HEK293 (cell line): Measurements from ENCODE around the gene DNAJC11.

ENCODE experiments used
- CTCF ChIA-PET: fragments of 350-600 bp; formaldehyde crosslinking; extraction: SDS; loops from one replicate; lab custom pipeline; 2021; ENCODE audit warnings: antibody characterized with exemption; lab: Yijun Ruan, JAX
- POLR2A ChIA-PET: fragments of 300-600 bp; formaldehyde crosslinking; extraction: SDS; loops from one replicate; lab custom pipeline; 2020; ENCODE audit warnings: antibody characterized with exemption, inconsistent platforms; lab: Yijun Ruan, JAX
- H3K27ac ChIP-seq: fragments of 200-500 bp; sonication (Bioruptor generic); 2 replicates; pipeline ENCODE4 v1.5.1; 2014; ENCODE audit warnings: low read depth, low read length, control low read depth, inconsistent platforms; ENCODE audit errors: extremely low read depth
- H3K36me3 ChIP-seq, 2 experiments: fragments of 200-500 bp in 1 of 2; sonication (Bioruptor generic) in 1 of 2; 1 replicate in 1 of 2; 2 replicates in 1 of 2; pipeline ENCODE4 v1.5.1; 2014 to 2017; ENCODE audit warnings: inconsistent platforms in 2 of 2, low read length in 2 of 2; ENCODE audit not compliant: control insufficient read depth in 2 of 2, insufficient read depth in 1 of 2
- H3K4me1 ChIP-seq: fragments of 200-500 bp; sonication (Bioruptor generic); 2 replicates; pipeline ENCODE4 v1.5.1; 2014; ENCODE audit warnings: mild to moderate bottlenecking, low read length, inconsistent platforms; ENCODE audit not compliant: control insufficient read depth, insufficient read depth
- H3K4me3 ChIP-seq: 2 replicates; pipeline ENCODE4 v1.5.1; 2011; ENCODE audit warnings: low read depth, mild to moderate bottlenecking, control low read depth, low read length, moderate library complexity
- H3K9me3 ChIP-seq: fragments of 200-500 bp; sonication (Bioruptor generic); 2 replicates; pipeline ENCODE4 v1.5.1; 2014; ENCODE audit warnings: low read depth, low read length, inconsistent platforms; ENCODE audit not compliant: control insufficient read depth, insufficient read depth
- BCL6B ChIP-seq: fragments of 450-650 bp; formaldehyde crosslinking; IDR thresholded peaks from 2 replicates; pipeline ENCODE4 v1.5.1; 2017; ENCODE audit warnings: missing biosample characterization, missing genetic modification characterization
- ELK4 ChIP-seq: IDR thresholded peaks from 2 replicates; pipeline ENCODE4 v1.6.1; 2011; ENCODE audit warnings: mild to moderate bottlenecking, low read depth, low read length, borderline replicate concordance
- FEZF1 ChIP-seq: fragments of 450-650 bp; formaldehyde crosslinking; IDR thresholded peaks from 2 replicates; pipeline ENCODE4 v1.5.1; 2016; ENCODE audit warnings: missing biosample characterization, missing genetic modification characterization
- HOXD13 ChIP-seq: sonication (generic); formaldehyde crosslinking; IDR thresholded peaks from 2 replicates; pipeline ENCODE4 v1.8.0; 2022; ENCODE audit warnings: missing genetic modification reagents, borderline replicate concordance
- INSM2 ChIP-seq: fragments of 450-650 bp; formaldehyde crosslinking; IDR thresholded peaks from 2 replicates; pipeline ENCODE4 v1.5.1; 2016; ENCODE audit warnings: missing biosample characterization, missing genetic modification characterization
- KLF17 ChIP-seq: fragments of 450-650 bp; formaldehyde crosslinking; IDR thresholded peaks from 2 replicates; pipeline ENCODE4 v1.5.1; 2016; ENCODE audit warnings: missing biosample characterization, missing genetic modification characterization
- OSR2 ChIP-seq: fragments of 450-650 bp; formaldehyde crosslinking; IDR thresholded peaks from 2 replicates; pipeline ENCODE4 v1.5.1; 2016; ENCODE audit warnings: missing biosample characterization, missing genetic modification characterization
- RBAK ChIP-seq: fragments of 450-650 bp; formaldehyde crosslinking; IDR thresholded peaks from 2 replicates; pipeline ENCODE4 v1.5.1; 2016; ENCODE audit warnings: missing biosample characterization, missing genetic modification characterization
- TSHZ1 ChIP-seq: fragments of 450-650 bp; formaldehyde crosslinking; IDR thresholded peaks from 2 replicates; pipeline ENCODE4 v1.5.1; 2016; ENCODE audit warnings: missing biosample characterization, missing genetic modification characterization, borderline replicate concordance
- ZNF114 ChIP-seq: fragments of 450-650 bp; formaldehyde crosslinking; IDR thresholded peaks from 2 replicates; pipeline ENCODE4 v1.5.0; 2017; ENCODE audit warnings: missing biosample characterization, missing genetic modification characterization
- ZNF133 ChIP-seq: fragments of 450-650 bp; formaldehyde crosslinking; IDR thresholded peaks from 2 replicates; pipeline ENCODE4 v1.5.1; 2016; ENCODE audit warnings: missing biosample characterization, missing genetic modification characterization
- ZNF140 ChIP-seq: fragments of 450-650 bp; formaldehyde crosslinking; IDR thresholded peaks from 2 replicates; pipeline ENCODE4 v1.5.1; 2016; ENCODE audit warnings: missing biosample characterization, missing genetic modification characterization
- ZNF146 ChIP-seq: fragments of 450-650 bp; formaldehyde crosslinking; IDR thresholded peaks from 2 replicates; pipeline ENCODE4 v1.5.1; 2016; ENCODE audit warnings: missing biosample characterization, missing genetic modification characterization
- ZNF155 ChIP-seq: fragments of 450-650 bp; formaldehyde crosslinking; IDR thresholded peaks from 2 replicates; pipeline ENCODE4 v1.5.1; 2016; ENCODE audit warnings: missing biosample characterization, missing genetic modification characterization
- ZNF169 ChIP-seq: fragments of 450-650 bp; formaldehyde crosslinking; IDR thresholded peaks from 2 replicates; pipeline ENCODE4 v1.5.1; 2016; ENCODE audit warnings: missing biosample characterization, missing genetic modification characterization
- ZNF248 ChIP-seq: fragments of 450-650 bp; formaldehyde crosslinking; IDR thresholded peaks from 2 replicates; pipeline ENCODE4 v1.5.1; 2017; ENCODE audit warnings: missing biosample characterization, missing genetic modification characterization
- ZNF548 ChIP-seq: fragments of 450-650 bp; formaldehyde crosslinking; IDR thresholded peaks from 2 replicates; pipeline ENCODE4 v1.5.1; 2016; ENCODE audit warnings: missing biosample characterization, missing genetic modification characterization
- ZNF768 ChIP-seq: fragments of 450-650 bp; formaldehyde crosslinking; IDR thresholded peaks from 2 replicates; pipeline ENCODE4 v1.5.1; 2018; ENCODE audit warnings: missing biosample characterization, mild to moderate bottlenecking, missing genetic modification characterization
- ZSCAN16 ChIP-seq: fragments of 450-650 bp; formaldehyde crosslinking; IDR thresholded peaks from 2 replicates; pipeline ENCODE4 v1.5.1; 2016; ENCODE audit warnings: missing biosample characterization, missing genetic modification characterization

Gene DNAJC11

GRCh38 chr1:6593810-6594209 is 107.8 kb downstream of the DNAJC11 start:
- Histone ChIP-seq H3K9me3 (no peaks in the 10 kb centered on the region), H3K36me3 (peaks cover 3 to 99% of the 10 kb centered on the region in 2 experiments; a peak in 2 of 3 replicates), H3K4me3 (no peak overlapping the region), H3K27ac (no peak overlapping the region), H3K4me1 (no peaks in the 10 kb centered on the region)
- POLR2A ChIA-PET: interaction anchor here (0.9 to 1.1 kb wide), 2 partner anchors 8 to 14 kb away, joined by 4 read pairs; partner anchors contain the start of gene ZBTB48
- TF ChIP-seq ZSCAN16 (tag by site-specific recombination) (no peak), FEZF1 (tag by site-specific recombination) (no peak), ELK4 (no peak), HOXD13 (no peak), ZNF768 (tag by site-specific recombination) (no peak), RBAK (tag by site-specific recombination) (no peak), BCL6B (no peak), ZNF248 (tag by site-specific recombination) (no peak), ZNF133 (tag by site-specific recombination) (no peak), ZNF155 (no peak), INSM2 (tag by site-specific recombination) (no peak), ZNF140 (no peak), ZNF114 (no peak), ZNF146 (tag by site-specific recombination) (no peak), TSHZ1 (tag by site-specific recombination) (no peak), ZNF548 (tag by site-specific recombination) (no peak), OSR2 (no peak), ZNF169 (no peak), KLF17 (tag by site-specific recombination) (no peak)
- CTCF ChIA-PET: no interaction called here
